GM12878 (cell line): ENCODE measurements around the gene PIAS2. TPM values are rescaled to one million over a fixed set of nuclear protein-coding genes. Genes with fewer than 3 reads are reported as not detected.

Experiments
- ATAC-seq: fragments of 200-7000 bp; cut with Tn5 transposase; 3 replicates; pipeline ENCODE4 v1.9.1; 2020; ENCODE audit warnings: mild to moderate bottlenecking, moderate library complexity
- BruUV-seq: library from RNA; stranded (reverse); fragments of 400-500 nt; replicated peaks from 2 replicates; lab custom pipeline; 2021; lab: Mats Ljungman, UMichigan
- CTCF ChIA-PET: fragments of 300-600 bp; sonication (Branson Sonifier 250); formaldehyde crosslinking; extraction: SDS; loops from one replicate; lab custom pipeline; 2021; ENCODE audit warnings: inconsistent platforms; lab: Yijun Ruan, JAX
- POLR2A ChIA-PET: fragments of 350-600 bp; formaldehyde crosslinking; extraction: SDS; loops from one replicate; lab custom pipeline; 2021; ENCODE audit warnings: inconsistent platforms; lab: Charles Lee
- RAD21 ChIA-PET: fragments of 300-600 bp; sonication (Branson Sonifier 250); formaldehyde crosslinking; loops from one replicate; lab custom pipeline; 2023; ENCODE audit warnings: antibody characterized with exemption; ENCODE audit not compliant: unreplicated experiment; lab: Charles Lee
- SMC1A ChIA-PET: fragments of 300-600 bp; sonication (Branson Sonifier 250); formaldehyde crosslinking; loops from one replicate; lab custom pipeline; 2023; ENCODE audit not compliant: unreplicated experiment, uncharacterized antibody; lab: Charles Lee
- DNase-seq: peaks from one replicate; pipeline ENCODE4 v3.0.0-alpha.2; 2011; ENCODE audit warnings: low read depth, low spot score
- FAIRE-seq: peaks from 3 replicates; lab custom pipeline; 2011; peaks lifted over from hg19 to GRCh38; lab: Jason Lieb, UNC
- H2AFZ ChIP-seq: 2 replicates; pipeline ENCODE4 v1.6.0; 2011; ENCODE audit warnings: low read depth, low read length, control low read depth; ENCODE audit not compliant: control insufficient read depth
- H3K27ac ChIP-seq: 2 replicates; pipeline ENCODE4 v1.5.1; 2011; ENCODE audit warnings: control low read depth; ENCODE audit not compliant: control insufficient read depth, insufficient read depth
- H3K27me3 ChIP-seq, 2 experiments: replicated peaks in 1 of 2; 2 replicates each; pipeline versions ENCODE4 v1.6.0 to v1.6.1; 2011; ENCODE audit warnings: low read length in 1 of 2; ENCODE audit not compliant: control insufficient read depth in 2 of 2, insufficient read depth in 2 of 2
- H3K36me3 ChIP-seq, 2 experiments: 2 replicates each; pipeline ENCODE4 v1.5.1; 2011; ENCODE audit warnings: low read length in 1 of 2; ENCODE audit not compliant: control insufficient read depth in 2 of 2, insufficient read depth in 2 of 2
- H3K4me1 ChIP-seq: 2 replicates; pipeline ENCODE4 v1.6.1; 2011; ENCODE audit warnings: mild to moderate bottlenecking, low read length, moderate library complexity, mixed read lengths; ENCODE audit not compliant: control insufficient read depth, insufficient read depth
- H3K4me2 ChIP-seq: 2 replicates; pipeline ENCODE4 v1.6.0; 2011; ENCODE audit warnings: control low read depth; ENCODE audit not compliant: control insufficient read depth, insufficient read depth
- H3K4me3 ChIP-seq: fragments of 200-600 bp; sonication (generic); 2 replicates; pipeline ENCODE4 v1.5.1; 2016
- H3K79me2 ChIP-seq: 2 replicates; pipeline ENCODE4 v1.6.0; 2011; ENCODE audit warnings: low read length; ENCODE audit not compliant: control insufficient read depth, insufficient read depth
- H3K9ac ChIP-seq: 2 replicates; pipeline ENCODE4 v1.8.0; 2011; ENCODE audit warnings: low read length, control low read depth, mixed read lengths; ENCODE audit not compliant: control insufficient read depth, insufficient read depth
- H3K9me3 ChIP-seq: replicated peaks from 3 replicates; pipeline ENCODE4 v1.5.1; 2011; ENCODE audit warnings: mild to moderate bottlenecking, low read length; ENCODE audit not compliant: control insufficient read depth, insufficient read depth
- H4K20me1 ChIP-seq: 2 replicates; pipeline ENCODE4 v1.6.0; 2011; ENCODE audit not compliant: control insufficient read depth, insufficient read depth
- CUX1 ChIP-seq: IDR thresholded peaks from 2 replicates; pipeline ENCODE4 v1.6.1; 2012; ENCODE audit warnings: improper control_type of control experiment, low read depth, low read length; ENCODE audit not compliant: insufficient replicate concordance
- EP300 ChIP-seq, 2 experiments: fragments of 150-350 bp in 1 of 2; IDR thresholded peaks; 2 replicates each; pipeline ENCODE4 v1.6.1; 2011 to 2012; ENCODE audit warnings: low read depth in 2 of 2, low read length in 2 of 2, borderline replicate concordance in 1 of 2, improper control_type of control experiment in 1 of 2, inconsistent platforms in 1 of 2; ENCODE audit not compliant: control insufficient read depth in 1 of 2
- SMARCA5 ChIP-seq: fragments of 450-650 bp; IDR thresholded peaks from 2 replicates; pipeline ENCODE4 v1.6.1; 2017; ENCODE audit warnings: mild to moderate bottlenecking
- WGBS: methylation state at CpG from one replicate; pipeline ENCODE4 v1.1.6; 2016; ENCODE audit warnings: low lambda C conversion rate; ENCODE audit not compliant: insufficient replicate concordance, insufficient coverage; ENCODE audit errors: missing lambda C conversion rate; 5-methylcytosine and 5-hydroxymethylcytosine counted together
- in situ Hi-C: fragments of 300-500 bp; cut with MboI; formaldehyde crosslinking; loops from 9 replicates; pipeline ENCODE4 v1.14.3; 2018; ENCODE audit warnings: mixed read lengths
- intact Hi-C: fragments of 100-400 bp; cut with micrococcal nuclease; formaldehyde crosslinking; loops from one replicate; pipeline ENCODE4 v1.14.2; 2022; ENCODE audit not compliant: unreplicated experiment
- polyA plus RNA-seq, 11 experiments: library from polyadenylated mRNA; depleted of rRNA in 4 of 11; unstranded in 6 of 11; stranded (reverse) in 5 of 11; fragments of >200 nt; fragmentation: Nextera tagmentation in 4 of 11; fragmentation: Illumina TruSeq in 1 of 11; extraction: Ambion mirVana in 4 of 11; extraction: Trizol in 1 of 11; gene quantifications; 1 replicate in 1 of 11; 2 replicates in 10 of 11; pipeline versions ENCODE4 v1.2.1 to v1.2.3, GENCODE V29; 2011 to 2016; ENCODE audit warnings: inconsistent platforms in 2 of 11, missing spikeins in 2 of 11, low read depth in 1 of 11
- total RNA-seq, 4 experiments: library from RNA; depleted of rRNA in 3 of 4; stranded (reverse); fragments of >200 nt in 3 of 4; fragmentation: Illumina TruSeq in 1 of 4; extraction: Trizol in 1 of 4; gene quantifications; 2 replicates each; pipeline versions ENCODE4 v1.2.1 to v1.2.3, GENCODE V29; 2013 to 2021

PIAS2 gene
- total and polyA plus RNA-seq, 10 of the 15 experiments (the other 5 are each of a cell fraction or from before 2014, with no cell fraction given), result 4.0 to 31.8 (median 22.4) TPM

- WGBS, result 81% methylated on average over 3 of the region's 3 CpGs
- ATAC-seq, result no peak
- H3K27me3 ChIP-seq, result no peaks in the 10 kb centered on the region
These were observed 7.8 kb downstream of the PIAS2 start for GRCh38 chr18:46909497-46909896.

More at GRCh38 chr18:46909497-46909896, 7.8 kb downstream of the PIAS2 start:
- no peak for DNase-seq
- in situ Hi-C loops, result no loop called here
- Histone ChIP-seq H3K4me1 (no peaks in the 10 kb centered on the region; the same call in 1 of the 2 replicates), H4K20me1 (no peaks in the 10 kb centered on the region), H3K27ac (no peak overlapping the region), H3K9me3 (no peaks in the 10 kb centered on the region; the same call in 2 of the 3 replicates), H3K36me3 (no peaks in the 10 kb centered on the region), H2AFZ (no peak overlapping the region), H3K4me2 (no peak overlapping the region), H3K9ac (no peak overlapping the region), H3K79me2 (peaks cover 38% of the 10 kb centered on the region), H3K4me3 (no peak overlapping the region)
- ChIA-PET POLR2A (no interaction called here), CTCF (no interaction called here), RAD21 (no interaction called here), SMC1A (interaction anchor here (0.9 to 2.1 kb wide), 2 partner anchors 10 to 12 kb away, joined by 3 to 6 read pairs; no protein-coding TSS in a partner anchor)
- intact Hi-C loops, result no loop called here
- no peak for TF ChIP-seq EP300 (IDR thresholded peaks at IDR 0.05; ENCODE audit: borderline replicate concordance in 1 of 2, control insufficient read depth in 1 of 2, low read depth in 2 of 2, low read length in 2 of 2)
- no peak for TF ChIP-seq CUX1
- TF ChIP-seq SMARCA5, result no peak
- no TSS peak for BruUV-seq
- no peak for FAIRE-seq
